SK-N-MC (cell line): ENCODE measurements around the gene COG5.

ENCODE experiments used
- EZH2 ChIP-seq: fragments of 200-600 bp; sonication (generic); IDR thresholded peaks from one replicate; pipeline ENCODE4 v1.6.1; 2017; ENCODE audit warnings: antibody characterized with exemption
- POLR2AphosphoS5 ChIP-seq: IDR thresholded peaks from 2 replicates; pipeline ENCODE4 v1.6.1; 2012; ENCODE audit warnings: mild to moderate bottlenecking, low read depth, low read length, borderline replicate concordance

- TF ChIP-seq EZH2 (no peak), POLR2AphosphoS5 (no peak)
Observed at GRCh38 chr7:107588529-107589130, 24.9 kb upstream of the COG5 start.
